CD14-positive monocyte (primary cell): ENCODE data around the gene CDX2. TPM values are rescaled to one million over a fixed set of nuclear protein-coding genes. Genes with fewer than 3 reads are reported as not detected.

ENCODE experiments used
- DNase-seq, 3 donors: peaks; one replicate each; pipeline ENCODE4 v3.0.0-alpha.2; 2011 to 2022
- H2AFZ ChIP-seq: 2 replicates; pipeline ENCODE4 v1.6.0; 2012; ENCODE audit warnings: mild to moderate bottlenecking, low read depth, low read length, inconsistent platforms; ENCODE audit not compliant: insufficient read depth, poor library complexity, severe bottlenecking
- H3K27ac ChIP-seq, 2 donors: 1 replicate in 1 of 2; 2 replicates in 1 of 2; pipeline ENCODE4 v1.5.1; 2012 to 2013; ENCODE audit warnings: low read length in 2 of 2, control low read depth in 1 of 2, inconsistent platforms in 1 of 2, low read depth in 1 of 2, mild to moderate bottlenecking in 1 of 2
- H3K27me3 ChIP-seq, 2 donors: one replicate each; pipeline versions ENCODE4 v1.6.0 to v1.6.1; 2011 to 2013; ENCODE audit warnings: low read length in 2 of 2; ENCODE audit not compliant: control insufficient read depth in 2 of 2, insufficient read depth in 2 of 2
- H3K36me3 ChIP-seq, 2 donors: replicated peaks in 1 of 2; 1 replicate in 1 of 2; 2 replicates in 1 of 2; pipeline versions ENCODE4 v1.5.1 to v1.6.1; 2012 to 2013; ENCODE audit warnings: low read length in 2 of 2, control low read depth in 1 of 2, inconsistent platforms in 1 of 2, mild to moderate bottlenecking in 1 of 2; ENCODE audit not compliant: insufficient read depth in 2 of 2, control insufficient read depth in 1 of 2
- H3K4me1 ChIP-seq, 2 donors: 1 replicate in 1 of 2; 2 replicates in 1 of 2; pipeline versions ENCODE4 v1.5.1 to v1.6.1; 2012 to 2013; ENCODE audit warnings: low read length in 2 of 2, control low read depth in 1 of 2, inconsistent platforms in 1 of 2, mild to moderate bottlenecking in 1 of 2, moderate library complexity in 1 of 2; ENCODE audit not compliant: insufficient read depth in 2 of 2, control insufficient read depth in 1 of 2
- H3K4me2 ChIP-seq: replicated peaks from 2 replicates; pipeline ENCODE3; 2012; ENCODE audit warnings: low read length, moderate library complexity, mild to moderate bottlenecking; ENCODE audit not compliant: poor library complexity, severe bottlenecking; ENCODE audit errors: extremely low read depth
- H3K4me3 ChIP-seq, 3 experiments: fragments of 200-600 bp in 1 of 3; sonication (generic) in 1 of 3; replicated peaks in 1 of 3; 1 replicate in 2 of 3; 2 replicates in 1 of 3; pipeline ENCODE4 v1.5.1; 2011 to 2013; ENCODE audit warnings: low read length in 3 of 3, mild to moderate bottlenecking in 3 of 3, control low read depth in 2 of 3, low read depth in 2 of 3, inconsistent platforms in 1 of 3, moderate library complexity in 1 of 3
- H3K79me2 ChIP-seq: 2 replicates; pipeline ENCODE4 v1.6.0; 2012; ENCODE audit warnings: mild to moderate bottlenecking, control low read depth, inconsistent platforms, low read length, moderate library complexity; ENCODE audit not compliant: insufficient read depth
- H3K9ac ChIP-seq: 2 replicates; pipeline ENCODE4 v1.6.0; 2017; ENCODE audit warnings: low read length, mild to moderate bottlenecking; ENCODE audit not compliant: insufficient read depth, poor library complexity, severe bottlenecking
- H3K9me3 ChIP-seq, 2 donors: replicated peaks in 1 of 2; 1 replicate in 1 of 2; 2 replicates in 1 of 2; pipeline versions ENCODE4 v1.5.1 to v1.6.1; 2012 to 2013; ENCODE audit warnings: low read length in 2 of 2, control low read depth in 1 of 2; ENCODE audit not compliant: control insufficient read depth in 1 of 2, insufficient read depth in 1 of 2
- H4K20me1 ChIP-seq: 2 replicates; pipeline ENCODE4 v1.6.0; 2012; ENCODE audit warnings: mild to moderate bottlenecking, low read length, control low read depth, moderate library complexity; ENCODE audit not compliant: insufficient read depth
- H3K27ac Mint-ChIP-seq, 7 donors: one replicate each; pipeline ENCODE4 v1.8.0; 2020; ENCODE audit warnings: mild to moderate bottlenecking in 7 of 7, mixed read lengths in 7 of 7, moderate library complexity in 6 of 7, inconsistent platforms in 2 of 7
- H3K27me3 Mint-ChIP-seq, 3 donors: one replicate each; pipeline ENCODE4 v1.8.0; 2021 to 2022; ENCODE audit warnings: low read depth in 3 of 3, mild to moderate bottlenecking in 3 of 3, mixed read lengths in 3 of 3, moderate library complexity in 3 of 3, inconsistent platforms in 1 of 3
- H3K36me3 Mint-ChIP-seq, 2 donors: one replicate each; pipeline ENCODE4 v1.8.0; 2020; ENCODE audit warnings: mixed read lengths in 2 of 2, inconsistent platforms in 1 of 2, mild to moderate bottlenecking in 1 of 2
- H3K4me1 Mint-ChIP-seq: one replicate; pipeline ENCODE4 v1.8.0; 2020; ENCODE audit warnings: mild to moderate bottlenecking, mixed read lengths
- H3K4me3 Mint-ChIP-seq, 2 donors: one replicate each; pipeline ENCODE4 v1.8.0; 2020; ENCODE audit warnings: mild to moderate bottlenecking in 2 of 2, mixed read lengths in 2 of 2, moderate library complexity in 1 of 2
- H3K9me3 Mint-ChIP-seq, 7 donors: one replicate each; pipeline ENCODE4 v1.8.0; 2020 to 2022; ENCODE audit warnings: mixed read lengths in 7 of 7, mild to moderate bottlenecking in 6 of 7, moderate library complexity in 6 of 7, inconsistent platforms in 2 of 7
- WGBS: methylation state at CpG from one replicate; pipeline ENCODE4 v1.1.5; 2013; ENCODE audit warnings: missing lambda C conversion rate; ENCODE audit not compliant: insufficient coverage; 5-methylcytosine and 5-hydroxymethylcytosine counted together
- intact Hi-C, 2 donors: fragments of 100-400 bp; cut with micrococcal nuclease; formaldehyde crosslinking; loops; one replicate each; pipeline versions ENCODE4 v1.15.0 to v1.15.1; 2023
- polyA plus RNA-seq, 3 donors: library from polyadenylated mRNA; depleted of rRNA in 1 of 3; unstranded in 2 of 3; stranded (reverse) in 1 of 3; fragments of 300-500 nt in 2 of 3; fragments of >200 nt in 1 of 3; fragmentation: Illumina TruSeq in 2 of 3; gene quantifications; 1 replicate in 2 of 3; 2 replicates in 1 of 3; pipeline ENCODE4 v1.2.3, GENCODE V29; 2012 to 2021
- TF ChIP-seq, protein P1 (sequence below): fragments of 200-600 bp; IDR thresholded peaks from one replicate; pipeline ENCODE4 v1.8.0; 2022; ENCODE audit warnings: antibody characterized with exemption, mild to moderate bottlenecking

Gene CDX2
- polyA plus RNA-seq, 3 donors, result not detected

DNA sequence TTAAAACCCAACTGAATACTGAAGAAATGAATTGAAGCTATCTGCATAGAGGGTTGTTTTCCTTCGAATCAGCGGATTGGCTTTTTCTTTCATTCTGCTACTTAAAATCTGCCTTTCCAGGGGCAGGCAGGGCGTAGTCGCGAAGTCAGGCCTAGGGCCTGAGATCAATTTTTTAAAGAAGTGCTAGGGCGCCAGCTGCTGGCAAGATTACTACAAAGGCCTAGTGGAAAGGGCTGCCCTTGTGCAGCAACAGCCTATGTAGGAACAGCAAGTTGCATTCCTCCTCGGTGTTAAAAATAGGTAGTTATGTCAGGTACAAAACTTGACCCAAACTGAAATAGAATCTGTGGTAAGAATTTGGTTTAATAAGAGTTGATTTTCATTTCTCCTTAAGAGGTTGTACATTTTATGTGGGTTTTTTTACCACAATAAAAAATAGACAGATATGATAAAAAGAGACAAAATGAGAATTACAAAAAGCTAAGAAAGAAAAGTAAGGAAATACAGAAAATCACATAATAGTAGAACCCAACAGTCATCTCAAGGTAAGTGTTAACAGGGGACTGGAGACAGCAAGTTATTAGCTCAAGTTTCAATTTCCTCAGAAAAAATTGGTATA is 28.9 kb upstream of the CDX2 start:
- Histone ChIP-seq H4K20me1 (no peaks in the 10 kb centered on the region), H3K4me1 (no peaks in the 10 kb centered on the region), H3K4me2 (no peak overlapping the region), H3K27ac (no peak overlapping the region), H3K27me3 (no peaks in the 10 kb centered on the region), H3K36me3 (no peaks in the 10 kb centered on the region), H3K79me2 (no peaks in the 10 kb centered on the region), H3K9ac (no peak overlapping the region), H3K9me3 (no peaks in the 10 kb centered on the region), H3K4me3 (no peak overlapping the region), H2AFZ (no peak overlapping the region)
- TF ChIP-seq, protein P1, sequence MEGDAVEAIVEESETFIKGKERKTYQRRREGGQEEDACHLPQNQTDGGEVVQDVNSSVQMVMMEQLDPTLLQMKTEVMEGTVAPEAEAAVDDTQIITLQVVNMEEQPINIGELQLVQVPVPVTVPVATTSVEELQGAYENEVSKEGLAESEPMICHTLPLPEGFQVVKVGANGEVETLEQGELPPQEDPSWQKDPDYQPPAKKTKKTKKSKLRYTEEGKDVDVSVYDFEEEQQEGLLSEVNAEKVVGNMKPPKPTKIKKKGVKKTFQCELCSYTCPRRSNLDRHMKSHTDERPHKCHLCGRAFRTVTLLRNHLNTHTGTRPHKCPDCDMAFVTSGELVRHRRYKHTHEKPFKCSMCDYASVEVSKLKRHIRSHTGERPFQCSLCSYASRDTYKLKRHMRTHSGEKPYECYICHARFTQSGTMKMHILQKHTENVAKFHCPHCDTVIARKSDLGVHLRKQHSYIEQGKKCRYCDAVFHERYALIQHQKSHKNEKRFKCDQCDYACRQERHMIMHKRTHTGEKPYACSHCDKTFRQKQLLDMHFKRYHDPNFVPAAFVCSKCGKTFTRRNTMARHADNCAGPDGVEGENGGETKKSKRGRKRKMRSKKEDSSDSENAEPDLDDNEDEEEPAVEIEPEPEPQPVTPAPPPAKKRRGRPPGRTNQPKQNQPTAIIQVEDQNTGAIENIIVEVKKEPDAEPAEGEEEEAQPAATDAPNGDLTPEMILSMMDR, result peak; percentile 33
- 75% methylated on average over 6 of the region's 7 CpGs for WGBS
- Mint-ChIP-seq H3K4me3 (no peak overlapping the region), H3K27ac (no peak overlapping the region), H3K9me3 (no peaks in the 10 kb centered on the region), H3K4me1 (peaks cover 3% of the 10 kb centered on the region), H3K36me3 (peaks cover 0 to 2% of the 10 kb centered on the region in 2 donors), H3K27me3 (peaks cover 3 to 7% (median 3%) of the 10 kb centered on the region in 3 donors)
- intact Hi-C loops, result no loop called here
- DNase-seq, result no peak

DNA sequence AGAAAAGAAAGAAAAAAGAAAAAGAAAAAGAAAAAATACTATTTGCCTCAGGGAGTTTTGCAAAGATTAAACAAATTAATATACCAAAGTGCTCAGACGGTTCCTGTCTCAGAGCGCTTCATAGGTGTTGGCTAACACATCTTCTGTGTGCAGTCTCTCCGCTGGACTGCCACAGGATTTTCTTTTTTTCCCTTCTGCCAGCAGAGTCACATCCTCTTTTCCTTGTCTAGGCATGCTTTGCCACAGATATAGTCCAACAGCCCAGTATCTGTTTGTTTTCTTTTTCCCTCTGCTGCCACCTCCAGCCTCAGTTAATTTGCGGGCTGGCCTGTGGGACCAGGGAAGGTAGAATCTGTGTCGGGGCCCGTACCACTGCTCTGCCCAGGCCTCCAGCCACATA is 22.8 kb upstream of the CDX2 start:
- no peaks in the 10 kb centered on the region for H3K4me1 Mint-ChIP-seq
- no peaks in the 10 kb centered on the region for H3K9me3 Mint-ChIP-seq
- Histone ChIP-seq H3K79me2 (no peaks in the 10 kb centered on the region), H4K20me1 (no peaks in the 10 kb centered on the region), H3K27me3 (no peaks in the 10 kb centered on the region), H2AFZ (no peak overlapping the region), H3K27ac (no peak overlapping the region), H3K4me3 (no peak overlapping the region), H3K9ac (no peak overlapping the region), H3K4me1 (no peaks in the 10 kb centered on the region), H3K9me3 (no peaks in the 10 kb centered on the region), H3K4me2 (no peak overlapping the region), H3K36me3 (no peaks in the 10 kb centered on the region)
- WGBS, result 96% methylated on average over 3 of the region's 6 CpGs
- intact Hi-C loops, result no loop called here
- H3K4me3 Mint-ChIP-seq, result no peak overlapping the region
- H3K27me3 Mint-ChIP-seq, result peaks cover 1 to 6% (median 5%) of the 10 kb centered on the region in 3 donors
- no peaks in the 10 kb centered on the region for H3K36me3 Mint-ChIP-seq
- no peak overlapping the region for H3K27ac Mint-ChIP-seq
- DNase-seq, result no peak
- TF ChIP-seq, protein P1, result no peak
